Caco-2 (cell line): ENCODE results near the gene VIPAS39. TPM values are rescaled to one million over a fixed set of nuclear protein-coding genes. Genes with fewer than 3 reads are reported as not detected.

Experiments
- BruUV-seq: library from RNA; stranded (reverse); fragments of 400-500 nt; replicated peaks from 2 replicates; lab custom pipeline; 2021; lab: Mats Ljungman, UMichigan
- CTCF ChIA-PET: fragments of 300-600 bp; sonication (Branson Sonifier 250); formaldehyde crosslinking; loops from one replicate; lab custom pipeline; 2022; ENCODE audit warnings: antibody characterized with exemption; lab: Charles Lee
- POLR2A ChIA-PET: fragments of 300-600 bp; sonication (Branson Sonifier 250); formaldehyde crosslinking; loops from one replicate; lab custom pipeline; 2022; ENCODE audit warnings: antibody characterized with exemption; lab: Charles Lee
- DNase-seq, 2 experiments: peaks; one replicate each; pipeline versions ENCODE4 v3.0.0 to v3.0.0-alpha.2; 2020 to 2022
- H3K27me3 ChIP-seq: replicated peaks from 2 replicates; pipeline ENCODE4 v1.6.0; 2011; ENCODE audit warnings: low read length; ENCODE audit not compliant: control insufficient read depth, insufficient read depth
- H3K36me3 ChIP-seq: 2 replicates; pipeline ENCODE4 v1.5.1; 2011; ENCODE audit warnings: low read length; ENCODE audit not compliant: control insufficient read depth, insufficient read depth
- H3K4me1 ChIP-seq: fragments of 250-450 bp; sonication (Bioruptor Pico); 2 replicates; pipeline ENCODE4 v1.5.1; 2020; ENCODE audit warnings: mild to moderate bottlenecking
- H3K4me3 ChIP-seq: 2 replicates; pipeline ENCODE4 v1.5.1; 2011; ENCODE audit warnings: low read depth, mild to moderate bottlenecking, control low read depth, low read length
- H3K9me3 ChIP-seq: fragments of 250-450 bp; sonication (Bioruptor Pico); 2 replicates; pipeline ENCODE4 v1.5.1; 2020; ENCODE audit warnings: mild to moderate bottlenecking, moderate library complexity
- H3K27ac Mint-ChIP-seq: one replicate; pipeline ENCODE4 v1.8.0; 2022; ENCODE audit warnings: mixed read lengths; ENCODE audit not compliant: unreplicated experiment
- H3K27me3 Mint-ChIP-seq: one replicate; pipeline ENCODE4 v1.8.0; 2022; ENCODE audit warnings: mixed read lengths; ENCODE audit not compliant: insufficient read depth, unreplicated experiment
- H3K36me3 Mint-ChIP-seq: one replicate; pipeline ENCODE4 v1.8.0; 2022; ENCODE audit warnings: mild to moderate bottlenecking, mixed read lengths; ENCODE audit not compliant: insufficient read depth, unreplicated experiment
- H3K4me1 Mint-ChIP-seq: one replicate; pipeline ENCODE4 v1.8.0; 2022; ENCODE audit warnings: low read depth, mixed read lengths; ENCODE audit not compliant: unreplicated experiment
- H3K4me3 Mint-ChIP-seq: one replicate; pipeline ENCODE4 v1.8.0; 2022; ENCODE audit warnings: mild to moderate bottlenecking, moderate library complexity, mixed read lengths; ENCODE audit not compliant: unreplicated experiment
- H3K9me3 Mint-ChIP-seq: one replicate; pipeline ENCODE4 v1.8.0; 2022; ENCODE audit warnings: mixed read lengths; ENCODE audit not compliant: unreplicated experiment
- intact Hi-C: fragments of 100-400 bp; cut with micrococcal nuclease; formaldehyde crosslinking; loops from one replicate; pipeline ENCODE4 v1.10.0; 2022; ENCODE audit not compliant: unreplicated experiment
- total RNA-seq: library from RNA; stranded (reverse); gene quantifications from 2 replicates; pipeline ENCODE4 v1.2.3, GENCODE V29; 2022
- TF ChIP-seq, protein P1 (sequence below), 2 experiments: fragments of 200-600 bp in 1 of 2; IDR thresholded peaks; 1 replicate in 1 of 2; 2 replicates in 1 of 2; pipeline versions ENCODE4 v1.5.1 to v1.8.0; 2011 to 2022; ENCODE audit warnings: antibody characterized with exemption in 1 of 2, control low read depth in 1 of 2, inconsistent platforms in 1 of 2, low read depth in 1 of 2, low read length in 1 of 2, mild to moderate bottlenecking in 1 of 2, moderate library complexity in 1 of 2; ENCODE audit not compliant: insufficient read depth in 1 of 2, severe bottlenecking in 1 of 2, unreplicated experiment in 1 of 2

VIPAS39 gene
- total RNA-seq, 1 experiment from 2014 or later: 20.7 TPM

GRCh38 chr14:77469067-77469505, 11.7 kb upstream of the VIPAS39 start:
- POLR2A ChIA-PET: no interaction called here

DNA sequence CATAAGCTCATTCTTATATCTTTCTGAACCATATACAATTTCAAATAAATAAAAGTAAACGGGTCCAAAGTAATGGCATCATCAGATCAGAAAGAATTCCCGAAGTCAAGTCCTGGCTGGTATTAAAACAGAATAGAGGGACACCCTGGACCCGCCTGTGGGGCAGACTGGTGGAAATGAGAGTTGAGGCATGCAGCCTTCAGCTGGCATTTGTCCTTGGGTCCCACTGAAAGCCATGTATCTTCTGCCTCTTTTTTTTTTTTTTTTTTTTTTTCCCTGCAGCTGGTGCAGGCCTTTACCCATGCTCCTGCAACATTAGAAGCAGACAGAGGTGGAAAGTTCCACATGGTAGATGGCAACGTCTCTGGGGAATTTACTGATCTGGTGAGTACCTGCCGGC, 10.4 kb upstream of the VIPAS39 start:
- intact Hi-C loops: no loop called here
- H3K4me3 ChIP-seq: no peak overlapping the region
- no peak overlapping the region for H3K27ac Mint-ChIP-seq
- no peaks in the 10 kb centered on the region for H3K9me3 Mint-ChIP-seq
- H3K36me3 Mint-ChIP-seq: peaks cover 65% of the 10 kb centered on the region
- BruUV-seq: no TSS peak
- H3K36me3 ChIP-seq: 0 out of 2 replicates have a peak, but pooled peaks cover under 1% of the 10 kb centered on the region
- DNase-seq: no peak
- H3K9me3 ChIP-seq: no peaks in the 10 kb centered on the region
- no peaks in the 10 kb centered on the region for H3K4me1 ChIP-seq
- H3K4me3 Mint-ChIP-seq: no peak overlapping the region
- H3K27me3 ChIP-seq: no peaks in the 10 kb centered on the region
- no peaks in the 10 kb centered on the region for H3K4me1 Mint-ChIP-seq
- CTCF ChIA-PET: interaction anchor here (0.6 to 0.7 kb wide), 2 partner anchors 204 to 683 kb away, joined by 5 read pairs; no protein-coding TSS in a partner anchor
- POLR2A ChIA-PET: interaction anchor here (0.6 kb wide), 1 partner anchor 9 kb away, joined by 8 read pairs; no protein-coding TSS in a partner anchor
- H3K27me3 Mint-ChIP-seq: no peaks in the 10 kb centered on the region
- TF ChIP-seq, protein P1, sequence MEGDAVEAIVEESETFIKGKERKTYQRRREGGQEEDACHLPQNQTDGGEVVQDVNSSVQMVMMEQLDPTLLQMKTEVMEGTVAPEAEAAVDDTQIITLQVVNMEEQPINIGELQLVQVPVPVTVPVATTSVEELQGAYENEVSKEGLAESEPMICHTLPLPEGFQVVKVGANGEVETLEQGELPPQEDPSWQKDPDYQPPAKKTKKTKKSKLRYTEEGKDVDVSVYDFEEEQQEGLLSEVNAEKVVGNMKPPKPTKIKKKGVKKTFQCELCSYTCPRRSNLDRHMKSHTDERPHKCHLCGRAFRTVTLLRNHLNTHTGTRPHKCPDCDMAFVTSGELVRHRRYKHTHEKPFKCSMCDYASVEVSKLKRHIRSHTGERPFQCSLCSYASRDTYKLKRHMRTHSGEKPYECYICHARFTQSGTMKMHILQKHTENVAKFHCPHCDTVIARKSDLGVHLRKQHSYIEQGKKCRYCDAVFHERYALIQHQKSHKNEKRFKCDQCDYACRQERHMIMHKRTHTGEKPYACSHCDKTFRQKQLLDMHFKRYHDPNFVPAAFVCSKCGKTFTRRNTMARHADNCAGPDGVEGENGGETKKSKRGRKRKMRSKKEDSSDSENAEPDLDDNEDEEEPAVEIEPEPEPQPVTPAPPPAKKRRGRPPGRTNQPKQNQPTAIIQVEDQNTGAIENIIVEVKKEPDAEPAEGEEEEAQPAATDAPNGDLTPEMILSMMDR (IDR thresholded peaks at IDR 0.05; ENCODE audit: insufficient read depth in 1 of 2, low read depth in 1 of 2, low read length in 1 of 2, severe bottlenecking in 1 of 2, unreplicated experiment in 1 of 2): no peak

More at GRCh38 chr14:77469067-77469505, 11.7 kb upstream of the VIPAS39 start:
- CTCF ChIA-PET: interaction anchor here (0.7 kb wide), 1 partner anchor 656 kb away, joined by 4 read pairs; no protein-coding TSS in a partner anchor
- Mint-ChIP-seq H3K27me3 (no peaks in the 10 kb centered on the region), H3K27ac (peak overlapping the region; percentile 48), H3K9me3 (no peaks in the 10 kb centered on the region), H3K4me3 (no peak overlapping the region), H3K4me1 (no peaks in the 10 kb centered on the region), H3K36me3 (peaks cover 55% of the 10 kb centered on the region)
- Histone ChIP-seq H3K4me1 (no peaks in the 10 kb centered on the region), H3K4me3 (no peak overlapping the region), H3K36me3 (no peaks in the 10 kb centered on the region), H3K27me3 (no peaks in the 10 kb centered on the region), H3K9me3 (no peaks in the 10 kb centered on the region)
- TSS peak; percentile 22 for BruUV-seq
- intact Hi-C loops: no loop called here
- DNase-seq: peak in 1 of 2 experiments; percentile 30
- TF ChIP-seq, protein P1 (IDR thresholded peaks at IDR 0.05; ENCODE audit: insufficient read depth in 1 of 2, low read depth in 1 of 2, low read length in 1 of 2, severe bottlenecking in 1 of 2, unreplicated experiment in 1 of 2): no peak

- ChIA-PET POLR2A (interaction anchor here (0.6 to 1.1 kb wide), 2 partner anchors 9 to 19 kb away, joined by 3 to 8 read pairs; no protein-coding TSS in a partner anchor), CTCF (interaction anchor here (0.6 to 1.8 kb wide), 7 partner anchors 10 to 146 kb away, joined by 3 to 7 read pairs (median 5); partner anchors contain the start of genes GSTZ1, ISM2, SAMD15 and TMED8)
- no TSS peak for BruUV-seq
- Histone ChIP-seq H3K36me3 (0 out of 2 replicates have a peak, but pooled peaks cover 1% of the 10 kb centered on the region), H3K4me3 (peak overlapping the region; percentile 98), H3K9me3 (no peaks in the 10 kb centered on the region), H3K27me3 (no peaks in the 10 kb centered on the region), H3K4me1 (0 out of 2 replicates have a peak, but pooled peaks cover 3% of the 10 kb centered on the region)
- Mint-ChIP-seq H3K27me3 (no peaks in the 10 kb centered on the region), H3K36me3 (peaks cover 67% of the 10 kb centered on the region), H3K9me3 (no peaks in the 10 kb centered on the region), H3K4me3 (peak overlapping the region; percentile 98), H3K27ac (peak overlapping the region; percentile 35), H3K4me1 (peaks cover 10% of the 10 kb centered on the region)
- TF ChIP-seq, protein P1 (IDR thresholded peaks at IDR 0.05; ENCODE audit: insufficient read depth in 1 of 2, low read depth in 1 of 2, low read length in 1 of 2, severe bottlenecking in 1 of 2, unreplicated experiment in 1 of 2): peak; percentile 44 to 71
- intact Hi-C loops: loop anchor here (1.0 to 5.0 kb wide), 3 partner anchors 92 to 158 kb away; partner anchors contain the start of genes GSTZ1, POMT2 and SPTLC2
- peak in 1 of 2 experiments; percentile 66 for DNase-seq
These were observed 1.8 kb upstream of the VIPAS39 start for GRCh38 chr14:77459072-77459723.
